GM18502 (cell line): ENCODE data around the gene MEAK7.
"Not testable (repeated sequence)": the region's sequence is repeated elsewhere in the genome, so short reads cannot be mapped to it uniquely, and the experiment has no call there.

Experiments
- ATAC-seq: cut with Tn5 transposase; IDR thresholded peaks from one replicate; pipeline ENCODE4 v1.9.1; 2021; ENCODE audit warnings: mild to moderate bottlenecking; ENCODE audit not compliant: unreplicated experiment, poor library complexity

Gene MEAK7

DNA sequence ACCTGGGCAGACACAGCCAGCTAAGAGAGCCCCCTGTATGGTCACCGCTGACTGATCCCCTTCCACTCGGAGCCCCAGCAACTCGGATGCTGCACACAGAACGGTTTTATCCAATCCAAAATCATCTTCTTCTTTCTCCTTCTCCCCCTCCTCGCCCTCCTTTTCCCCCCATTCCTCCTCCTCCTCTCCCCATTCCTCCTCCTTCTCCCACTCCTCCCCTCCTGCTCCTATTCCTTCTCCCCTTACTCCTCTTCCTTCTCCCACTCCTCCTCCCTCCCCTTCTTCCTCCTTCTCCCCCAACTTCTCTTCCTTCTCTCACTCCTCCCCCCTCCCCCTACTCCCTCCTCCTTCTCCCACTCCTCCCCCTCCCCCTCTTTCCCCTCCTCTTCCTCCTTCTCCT lies 30.4 kb upstream of the MEAK7 start:
- ATAC-seq, result no peak

DNA sequence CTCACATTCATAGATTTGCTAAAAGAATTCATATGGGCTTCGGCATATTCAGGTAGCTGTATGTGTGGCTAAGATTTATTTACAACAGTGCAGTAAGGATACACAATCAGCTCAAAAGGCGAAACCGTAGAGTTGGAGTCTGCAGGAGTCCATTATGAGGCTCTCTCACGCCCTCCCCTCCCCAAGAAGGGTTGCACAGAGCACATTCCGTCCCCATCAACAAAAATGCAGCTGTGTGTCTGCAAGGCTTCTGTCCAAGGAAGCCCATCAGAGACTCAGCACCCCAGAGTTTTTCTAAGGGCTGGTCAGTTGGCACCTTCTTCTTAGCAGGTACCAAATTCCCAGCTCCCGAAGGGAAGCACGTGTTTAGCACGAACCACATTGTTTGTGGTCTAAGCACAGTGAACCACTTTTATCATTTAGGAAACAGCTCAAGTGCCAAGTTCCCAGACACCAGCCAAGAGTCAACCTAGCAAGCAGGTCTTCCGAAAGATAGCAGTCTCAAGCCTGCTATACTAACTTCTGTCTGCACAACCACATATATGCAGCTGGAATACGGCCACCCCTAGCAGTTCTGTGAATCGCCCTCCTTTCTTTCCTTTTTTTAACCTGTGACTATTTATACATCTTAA lies 28.5 kb upstream of the MEAK7 start:
- ATAC-seq, result no peak

DNA sequence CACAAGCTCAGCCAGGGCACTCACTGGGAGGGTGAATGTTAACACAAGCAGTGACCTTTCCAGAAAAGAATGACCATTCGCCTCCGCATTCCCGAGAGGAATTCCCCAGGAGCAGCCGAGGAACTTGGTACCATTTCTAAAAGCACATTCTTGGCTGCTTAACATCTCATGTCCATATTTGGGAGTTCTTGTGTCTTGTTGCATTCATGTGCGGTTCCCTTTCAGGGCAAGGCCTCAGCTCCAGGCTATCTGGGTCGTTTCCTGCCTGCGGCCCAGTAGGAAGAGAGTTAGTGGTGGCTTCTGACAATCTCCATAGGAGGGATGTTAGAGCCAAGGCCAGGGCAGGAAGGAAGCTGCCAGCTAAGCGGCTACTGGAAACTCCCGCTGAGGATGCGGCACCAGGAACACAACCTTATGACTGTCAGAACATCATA lies 27.8 kb upstream of the MEAK7 start:
- ATAC-seq, result no peak

DNA sequence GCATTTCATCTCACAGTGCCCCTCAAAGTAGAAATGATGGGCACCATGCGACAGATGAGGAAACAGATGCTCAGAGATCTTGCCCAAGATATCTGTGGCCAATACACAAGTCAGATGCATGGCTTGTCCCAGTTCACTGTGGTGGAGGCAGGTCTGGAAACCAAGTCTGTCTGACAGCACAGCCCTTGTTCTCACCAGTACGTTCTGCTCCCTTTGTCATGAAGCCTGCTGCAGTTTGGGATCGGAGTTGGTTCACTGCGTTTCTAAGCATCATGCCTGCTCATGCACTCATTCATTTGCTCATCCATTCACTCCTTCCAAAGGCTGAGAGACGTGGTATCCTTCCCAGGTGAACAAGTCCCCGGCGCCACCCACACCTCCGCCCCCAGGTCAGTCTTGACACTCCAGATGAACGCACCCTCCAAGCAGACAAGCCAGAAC lies 27.2 kb upstream of the MEAK7 start:
- no peak for ATAC-seq

- ATAC-seq, result no peak
Observed at GRCh38 chr16:84530590-84530989, 26.1 kb upstream of the MEAK7 start.

DNA sequence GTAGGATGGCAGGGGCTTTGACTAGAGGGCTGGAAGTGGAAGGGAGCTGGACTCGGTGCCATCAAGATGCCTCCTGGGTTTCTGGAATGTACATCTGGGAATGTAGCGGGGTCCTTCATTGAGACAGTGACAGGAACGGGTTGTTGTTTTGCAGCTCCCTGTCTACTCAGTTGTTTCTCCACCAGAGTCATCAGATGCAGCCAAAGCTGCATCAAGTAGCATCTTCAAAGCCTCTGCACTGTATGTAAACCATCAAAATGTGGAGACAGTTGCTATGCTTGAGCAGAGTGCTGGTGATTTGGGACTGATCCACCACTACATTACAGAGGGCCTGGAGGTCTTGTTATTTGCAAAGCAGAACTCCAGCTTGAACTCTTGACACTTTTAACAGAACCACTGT lies 25.1 kb upstream of the MEAK7 start:
- no peak for ATAC-seq

DNA sequence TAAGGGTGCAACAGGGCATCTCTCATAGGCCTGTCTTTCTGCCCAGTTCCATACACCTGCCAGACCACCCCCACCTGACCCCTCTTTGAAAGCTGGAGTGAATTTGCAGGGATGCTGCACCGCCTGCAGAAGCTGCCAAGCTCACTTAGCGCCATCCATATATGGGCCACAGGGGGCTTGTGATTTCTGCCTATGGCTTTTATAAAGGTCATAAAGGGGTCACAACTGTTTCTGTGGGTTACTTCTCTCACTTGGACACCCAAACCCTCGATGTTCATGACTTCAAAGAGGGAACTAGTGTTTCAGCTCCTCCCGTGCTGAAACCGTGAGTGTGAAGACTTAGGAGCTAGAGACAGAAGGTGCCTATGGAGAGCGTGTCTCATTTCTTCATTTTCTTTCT lies 23.9 kb upstream of the MEAK7 start:
- no peak for ATAC-seq

- ATAC-seq, result no peak
Observed at GRCh38 chr16:84527532-84528269, 23.2 kb upstream of the MEAK7 start.

GRCh38 chr16:84526794-84527531 lies 22.5 kb upstream of the MEAK7 start:
- no peak for ATAC-seq

DNA sequence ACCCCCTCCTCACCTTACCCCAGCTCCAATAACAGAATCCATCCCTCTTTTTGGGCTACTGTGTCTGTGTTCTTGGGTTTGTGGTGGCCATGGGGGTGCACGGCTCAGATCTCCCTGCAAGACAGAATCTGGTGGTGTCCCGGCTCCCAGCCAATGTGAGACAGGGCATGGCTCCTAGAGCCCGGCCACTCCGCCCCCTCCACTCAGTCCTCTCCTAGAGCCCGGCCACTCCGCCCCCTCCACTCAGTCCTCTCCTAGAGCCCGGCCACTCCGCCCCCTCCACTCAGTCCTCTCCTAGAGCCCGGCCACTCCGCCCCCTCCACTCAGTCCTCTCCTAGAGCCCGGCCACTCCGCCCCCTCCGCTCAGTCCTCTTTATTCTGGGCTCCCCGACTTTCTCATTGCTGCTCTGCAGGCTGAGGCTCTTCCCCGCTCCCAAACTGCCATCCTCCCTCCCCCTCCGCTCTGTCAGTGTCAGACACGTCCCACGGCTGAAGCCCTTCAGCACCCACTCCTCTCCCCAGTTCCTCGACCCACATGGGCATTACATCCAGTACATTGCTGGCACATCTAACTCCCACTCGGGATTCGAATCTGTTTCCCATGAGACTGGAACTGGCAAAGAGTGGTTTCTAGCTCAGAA lies 20.6 kb upstream of the MEAK7 start:
- ATAC-seq, result not testable (repeated sequence)

DNA sequence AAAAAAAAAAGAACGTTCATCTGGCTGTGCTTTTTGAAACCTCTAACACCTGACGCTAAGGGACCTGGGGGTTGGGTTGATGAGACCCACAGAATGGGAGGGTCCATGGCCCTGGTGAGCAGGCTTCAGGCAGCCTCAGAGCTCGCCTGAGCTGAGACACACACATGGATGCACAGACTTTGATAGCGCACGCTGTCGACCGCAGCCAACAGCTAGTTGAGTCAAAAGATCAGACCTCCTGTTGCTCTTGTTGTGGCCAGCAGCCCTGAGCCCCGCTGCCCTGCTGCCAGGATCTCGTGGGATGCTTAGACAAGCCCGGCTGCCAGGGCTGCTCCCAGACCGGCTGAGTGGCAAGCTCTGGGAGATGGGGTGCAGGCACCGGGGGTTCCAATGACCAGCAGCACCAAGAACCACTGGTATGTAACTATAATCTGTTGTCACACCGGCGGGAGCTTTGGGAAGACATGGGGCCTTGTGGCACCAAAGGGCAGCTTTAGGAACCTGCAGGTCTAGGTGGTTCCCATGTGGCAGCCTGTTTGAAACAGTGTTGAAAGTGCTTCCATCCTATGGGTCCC lies 20.0 kb upstream of the MEAK7 start:
- no peak for ATAC-seq

DNA sequence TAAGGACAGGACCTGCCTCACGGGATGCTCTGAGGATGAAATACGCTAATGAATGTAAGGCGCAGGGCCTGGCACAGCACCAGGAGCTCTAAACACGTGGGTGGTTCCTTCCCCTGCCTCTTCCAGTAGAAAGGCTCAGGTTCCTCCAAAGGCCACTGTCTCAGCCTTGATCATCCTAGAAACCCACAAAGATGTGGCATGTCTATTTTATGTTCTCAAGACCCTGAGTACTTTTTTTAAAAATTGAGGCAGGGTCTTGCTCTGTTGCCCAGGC lies 17.0 kb upstream of the MEAK7 start:
- no peak for ATAC-seq

- no peak for ATAC-seq
Observed at GRCh38 chr16:84520725-84521496, 16.5 kb upstream of the MEAK7 start.

DNA sequence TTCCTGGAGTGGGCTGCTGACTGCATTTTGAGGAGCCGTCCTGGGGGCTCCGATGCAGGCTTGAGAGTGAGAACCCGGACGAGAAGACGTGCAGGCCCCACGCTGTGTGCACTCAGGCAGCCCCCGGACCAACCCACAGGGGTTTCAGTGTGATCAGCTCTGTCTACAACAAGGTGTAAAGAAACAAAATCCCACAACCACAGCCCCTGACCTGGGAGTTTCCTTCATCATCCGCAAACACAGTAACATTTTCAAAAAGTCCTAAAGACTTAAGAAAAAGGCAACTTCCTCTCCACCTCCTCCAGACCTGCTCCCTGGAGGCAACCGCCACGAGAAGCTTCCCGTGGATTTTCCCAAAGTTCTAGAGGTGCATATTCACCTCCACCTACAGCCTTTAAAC lies 15.4 kb upstream of the MEAK7 start:
- ATAC-seq, result no peak

DNA sequence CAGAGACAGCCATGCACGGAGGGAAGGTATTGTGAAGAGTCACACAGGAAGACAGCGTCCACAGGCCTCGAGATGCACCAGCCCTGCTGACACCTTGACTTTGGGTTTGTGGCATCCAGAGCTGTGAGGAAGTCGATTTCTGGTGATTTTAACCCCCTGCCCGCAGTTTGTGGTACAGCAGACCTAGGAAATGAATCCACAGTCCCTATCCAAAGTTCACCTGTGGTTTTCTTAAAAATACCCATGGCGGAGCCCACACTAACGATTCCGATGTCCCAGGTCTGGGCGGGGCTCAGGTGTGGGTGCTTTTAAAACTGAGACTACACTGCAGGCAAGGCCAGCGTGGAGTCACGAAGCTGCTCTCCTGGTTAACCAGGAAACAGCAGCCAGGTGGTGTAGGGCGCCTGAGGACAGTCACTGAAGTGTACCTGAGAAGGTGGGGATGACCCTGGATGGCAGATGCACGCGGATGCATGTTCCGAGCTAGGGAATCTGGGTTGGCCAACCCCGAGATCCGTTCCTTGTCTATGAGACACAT lies 14.4 kb upstream of the MEAK7 start:
- ATAC-seq, result no peak

DNA sequence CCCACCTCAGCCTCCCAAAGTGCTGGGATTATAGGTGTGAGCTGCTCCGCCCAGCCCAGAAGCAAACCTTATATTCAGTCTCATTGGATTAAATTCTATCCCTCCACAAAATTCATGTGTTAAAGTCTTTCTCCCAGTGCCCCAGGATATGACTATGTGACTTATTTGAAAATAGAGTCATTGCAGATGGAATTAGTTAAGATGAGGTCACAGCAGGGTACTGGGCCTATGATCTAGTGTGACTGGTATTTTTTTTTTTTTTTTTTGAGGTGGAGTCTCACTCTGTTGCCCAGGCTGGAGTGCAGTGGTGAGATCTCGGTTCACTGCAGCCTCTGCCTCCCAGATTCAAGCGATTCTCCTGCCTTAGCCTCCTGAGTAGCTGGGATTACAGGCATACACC lies 13.8 kb upstream of the MEAK7 start:
- not testable (repeated sequence) for ATAC-seq

DNA sequence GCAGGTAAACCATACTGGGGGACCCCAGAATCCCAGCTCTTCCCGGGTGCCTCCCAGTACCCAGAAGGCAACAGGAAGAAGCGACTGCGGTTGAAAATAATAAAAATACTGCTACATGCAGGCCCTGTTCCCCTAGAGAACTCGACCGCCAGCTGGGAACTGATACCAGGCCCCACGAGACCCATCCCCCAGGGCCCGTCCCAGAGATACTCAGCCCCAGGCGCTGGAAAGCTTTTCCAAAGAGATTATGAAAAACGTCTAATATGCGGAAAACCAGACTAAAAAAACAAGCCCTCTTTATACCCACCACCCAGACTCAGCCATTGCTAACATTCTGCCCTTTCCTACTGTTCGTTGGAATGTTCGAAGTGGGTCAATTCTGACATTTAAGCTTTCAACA lies 12.9 kb upstream of the MEAK7 start:
- no peak for ATAC-seq

- peak; percentile 98 for ATAC-seq
Observed at GRCh38 chr16:84514874-84515835, 10.7 kb upstream of the MEAK7 start.
